ENCODE measurements around the gene ZBTB32. TPM values are rescaled to one million over a fixed set of nuclear protein-coding genes. Genes with fewer than 3 reads are reported as not detected.
"Not testable (repeated sequence)": the region's sequence is repeated elsewhere in the genome, so short reads cannot be mapped to it uniquely, and the experiment has no call there.

Gene ZBTB32
- total and polyA plus RNA-seq, 2 donors, result 0.09 to 2.0 TPM

GRCh38 chr19:35666251-35666913 is 38.0 kb upstream of the ZBTB32 start, which contains the start of gene UPK1A:
Gene UPK1A (plus strand): TSS chr19:35666517. CDS start chr19:35666813, 296 bp downstream.
- H3K4me1 ChIP-seq (ENCODE audit: control insufficient read depth in 2 of 2, insufficient read depth in 2 of 2, low read length in 2 of 2), result no peaks in the 10 kb centered on the region
- H3K4me3 ChIP-seq (ENCODE audit: low read length in 2 of 2), result no peak within 1 kb of the TSS
- no peak for DNase-seq (ENCODE audit: low read depth in 6 of 9, low spot score in 9 of 9)
- peaks cover 19 to 27% of the 10 kb centered on the region in 2 donors for H3K36me3 ChIP-seq (ENCODE audit: control insufficient read depth in 2 of 2, insufficient read depth in 2 of 2, low read length in 1 of 2)
- WGBS, result 86% methylated on average over 16 of the region's 16 CpGs
- H3K27ac ChIP-seq (ENCODE audit: low read depth in 1 of 2, low read length in 1 of 2), result no peak within 1 kb of the TSS
- peaks cover 0 to 4% of the 10 kb centered on the region in 2 donors for H3K27me3 ChIP-seq (ENCODE audit: control insufficient read depth in 2 of 2, insufficient read depth in 1 of 2, low read length in 1 of 2)
- H3K9me3 ChIP-seq (ENCODE audit: control insufficient read depth in 2 of 2, insufficient read depth in 1 of 2, low read length in 1 of 2), result no peaks in the 10 kb centered on the region

GRCh38 chr19:35669566-35669965 is 34.8 kb upstream of the ZBTB32 start:
- no peak for DNase-seq (ENCODE audit: low read depth in 6 of 9, low spot score in 9 of 9)
- WGBS, result 89% methylated on average over 6 of the region's 6 CpGs

GRCh38 chr19:35669974-35670373 is 34.4 kb upstream of the ZBTB32 start:
- H3K36me3 ChIP-seq (ENCODE audit: control insufficient read depth in 2 of 2, insufficient read depth in 2 of 2, low read length in 1 of 2), result peaks cover 3 to 11% of the 10 kb centered on the region in 2 donors
- no peak overlapping the region for H3K27ac ChIP-seq (ENCODE audit: low read depth in 1 of 2, low read length in 1 of 2)
- H3K4me3 ChIP-seq (ENCODE audit: low read length in 2 of 2), result no peak overlapping the region
- no peaks in the 10 kb centered on the region for H3K9me3 ChIP-seq (ENCODE audit: control insufficient read depth in 2 of 2, insufficient read depth in 1 of 2, low read length in 1 of 2)
- peaks cover 10 to 37% of the 10 kb centered on the region in 2 donors for H3K27me3 ChIP-seq (ENCODE audit: control insufficient read depth in 2 of 2, insufficient read depth in 1 of 2, low read length in 1 of 2)
- WGBS, result 85% methylated on average over 4 of the region's 4 CpGs
- no peaks in the 10 kb centered on the region for H3K4me1 ChIP-seq (ENCODE audit: control insufficient read depth in 2 of 2, insufficient read depth in 2 of 2, low read length in 2 of 2)
- DNase-seq (ENCODE audit: low read depth in 6 of 9, low spot score in 9 of 9), result no peak

More at GRCh38 chr19:35669566-35669965, 34.8 kb upstream of the ZBTB32 start:
- no peak overlapping the region for H3K4me3 ChIP-seq (ENCODE audit: low read length in 2 of 2)
- peaks cover 3 to 11% of the 10 kb centered on the region in 2 donors for H3K36me3 ChIP-seq (ENCODE audit: control insufficient read depth in 2 of 2, insufficient read depth in 2 of 2, low read length in 1 of 2)
- H3K4me1 ChIP-seq (ENCODE audit: control insufficient read depth in 2 of 2, insufficient read depth in 2 of 2, low read length in 2 of 2), result no peaks in the 10 kb centered on the region
- no peaks in the 10 kb centered on the region for H3K9me3 ChIP-seq (ENCODE audit: control insufficient read depth in 2 of 2, insufficient read depth in 1 of 2, low read length in 1 of 2)
- peaks cover 10 to 34% of the 10 kb centered on the region in 2 donors for H3K27me3 ChIP-seq (ENCODE audit: control insufficient read depth in 2 of 2, insufficient read depth in 1 of 2, low read length in 1 of 2)
- H3K27ac ChIP-seq (ENCODE audit: low read depth in 1 of 2, low read length in 1 of 2), result no peak overlapping the region

- Histone ChIP-seq H3K27me3 (ENCODE audit: control insufficient read depth in 2 of 2, insufficient read depth in 1 of 2, low read length in 1 of 2) (peaks cover 10 to 40% of the 10 kb centered on the region in 2 donors), H3K4me1 (ENCODE audit: control insufficient read depth in 2 of 2, insufficient read depth in 2 of 2, low read length in 2 of 2) (no peaks in the 10 kb centered on the region), H3K4me3 (ENCODE audit: low read length in 2 of 2) (no peak overlapping the region), H3K36me3 (ENCODE audit: control insufficient read depth in 2 of 2, insufficient read depth in 2 of 2, low read length in 1 of 2) (peaks cover under 1 to 4% of the 10 kb centered on the region in 2 donors), H3K9me3 (ENCODE audit: control insufficient read depth in 2 of 2, insufficient read depth in 1 of 2, low read length in 1 of 2) (no peaks in the 10 kb centered on the region), H3K27ac (ENCODE audit: low read depth in 1 of 2, low read length in 1 of 2) (no peak overlapping the region)
- no peak for DNase-seq (ENCODE audit: low read depth in 6 of 9, low spot score in 9 of 9)
- WGBS, result 96% methylated on average over 1 of the region's 1 CpG
Measured at GRCh38 chr19:35670686-35671085, 33.7 kb upstream of the ZBTB32 start.

- Histone ChIP-seq H3K4me1 (ENCODE audit: control insufficient read depth in 2 of 2, insufficient read depth in 2 of 2, low read length in 2 of 2) (no peaks in the 10 kb centered on the region), H3K9me3 (ENCODE audit: control insufficient read depth in 2 of 2, insufficient read depth in 1 of 2, low read length in 1 of 2) (no peaks in the 10 kb centered on the region), H3K27ac (ENCODE audit: low read depth in 1 of 2, low read length in 1 of 2) (no peak overlapping the region), H3K27me3 (ENCODE audit: control insufficient read depth in 2 of 2, insufficient read depth in 1 of 2, low read length in 1 of 2) (peaks cover 10 to 41% of the 10 kb centered on the region in 2 donors), H3K4me3 (ENCODE audit: low read length in 2 of 2) (no peak overlapping the region), H3K36me3 (ENCODE audit: control insufficient read depth in 2 of 2, insufficient read depth in 2 of 2, low read length in 1 of 2) (no peaks in the 10 kb centered on the region)
- DNase-seq (ENCODE audit: low read depth in 6 of 9, low spot score in 9 of 9), result no peak
- WGBS, result 65% methylated on average over 3 of the region's 3 CpGs
Measured at GRCh38 chr19:35671818-35672217, 32.5 kb upstream of the ZBTB32 start.

- H3K27me3 ChIP-seq (ENCODE audit: control insufficient read depth in 2 of 2, insufficient read depth in 1 of 2, low read length in 1 of 2), result peaks cover 10 to 41% of the 10 kb centered on the region in 2 donors
- H3K4me3 ChIP-seq (ENCODE audit: low read length in 2 of 2), result no peak overlapping the region
- 11% methylated on average over 39 of the region's 39 CpGs for whole genome bisulfite sequencing
- no peaks in the 10 kb centered on the region for H3K36me3 ChIP-seq (ENCODE audit: control insufficient read depth in 2 of 2, insufficient read depth in 2 of 2, low read length in 1 of 2)
- no peaks in the 10 kb centered on the region for H3K4me1 ChIP-seq (ENCODE audit: control insufficient read depth in 2 of 2, insufficient read depth in 2 of 2, low read length in 2 of 2)
- H3K27ac ChIP-seq (ENCODE audit: low read depth in 1 of 2, low read length in 1 of 2), result no peak overlapping the region
- no peak for DNase-seq (ENCODE audit: low read depth in 6 of 9, low spot score in 9 of 9)
- H3K9me3 ChIP-seq (ENCODE audit: control insufficient read depth in 2 of 2, insufficient read depth in 1 of 2, low read length in 1 of 2), result no peaks in the 10 kb centered on the region
Measured at GRCh38 chr19:35673121-35673804, 31.1 kb upstream of the ZBTB32 start.

GRCh38 chr19:35675589-35676140 is 28.7 kb upstream of the ZBTB32 start:
- 82% methylated on average over 15 of the region's 15 CpGs for WGBS
- DNase-seq (ENCODE audit: low read depth in 6 of 9, low spot score in 9 of 9), result no peak
- Histone ChIP-seq H3K27me3 (ENCODE audit: control insufficient read depth in 2 of 2, insufficient read depth in 1 of 2, low read length in 1 of 2) (peaks cover 10 to 37% of the 10 kb centered on the region in 2 donors), H3K4me3 (ENCODE audit: low read length in 2 of 2) (no peak overlapping the region), H3K4me1 (ENCODE audit: control insufficient read depth in 2 of 2, insufficient read depth in 2 of 2, low read length in 2 of 2) (no peaks in the 10 kb centered on the region), H3K27ac (ENCODE audit: low read depth in 1 of 2, low read length in 1 of 2) (no peak overlapping the region), H3K9me3 (ENCODE audit: control insufficient read depth in 2 of 2, insufficient read depth in 1 of 2, low read length in 1 of 2) (no peaks in the 10 kb centered on the region), H3K36me3 (ENCODE audit: control insufficient read depth in 2 of 2, insufficient read depth in 2 of 2, low read length in 1 of 2) (no peaks in the 10 kb centered on the region)

GRCh38 chr19:35689836-35690235 is 14.5 kb upstream of the ZBTB32 start:
- Histone ChIP-seq H3K36me3 (ENCODE audit: control insufficient read depth in 2 of 2, insufficient read depth in 2 of 2, low read length in 1 of 2) (no peaks in the 10 kb centered on the region), H3K9me3 (ENCODE audit: control insufficient read depth in 2 of 2, insufficient read depth in 1 of 2, low read length in 1 of 2) (no peaks in the 10 kb centered on the region), H3K4me3 (ENCODE audit: low read length in 2 of 2) (no peak overlapping the region), H3K27ac (ENCODE audit: low read depth in 1 of 2, low read length in 1 of 2) (no peak overlapping the region), H3K4me1 (ENCODE audit: control insufficient read depth in 2 of 2, insufficient read depth in 2 of 2, low read length in 2 of 2) (no peaks in the 10 kb centered on the region), H3K27me3 (ENCODE audit: control insufficient read depth in 2 of 2, insufficient read depth in 1 of 2, low read length in 1 of 2) (peaks cover 0 to 2% of the 10 kb centered on the region in 2 donors)
- DNase-seq (ENCODE audit: low read depth in 6 of 9, low spot score in 9 of 9), result no peak
- 98% methylated on average over 4 of the region's 4 CpGs for WGBS

- not testable (repeated sequence) for H3K36me3 ChIP-seq (ENCODE audit: control insufficient read depth in 2 of 2, insufficient read depth in 2 of 2, low read length in 1 of 2)
Measured at GRCh38 chr19:35691106-35691505, 13.3 kb upstream of the ZBTB32 start.

More at GRCh38 chr19:35691106-35691505, 13.3 kb upstream of the ZBTB32 start:
- not testable (repeated sequence) for H3K27ac ChIP-seq (ENCODE audit: low read depth in 1 of 2, low read length in 1 of 2); DNase-seq (ENCODE audit: low read depth in 6 of 9, low spot score in 9 of 9); H3K9me3 ChIP-seq (ENCODE audit: control insufficient read depth in 2 of 2, insufficient read depth in 1 of 2, low read length in 1 of 2); H3K27me3 ChIP-seq (ENCODE audit: control insufficient read depth in 2 of 2, insufficient read depth in 1 of 2, low read length in 1 of 2); H3K4me1 ChIP-seq (ENCODE audit: control insufficient read depth in 2 of 2, insufficient read depth in 2 of 2, low read length in 2 of 2); H3K4me3 ChIP-seq (ENCODE audit: low read length in 2 of 2)
- 96% methylated on average over 37 of the region's 37 CpGs for WGBS
